GM21390 (cell line): ENCODE measurements around the gene TSNAX.
"Not testable (repeated sequence)": the region's sequence is repeated elsewhere in the genome, so short reads cannot be mapped to it uniquely, and the experiment has no call there.

Source experiments
- ATAC-seq: cut with Tn5 transposase; IDR thresholded peaks from one replicate; pipeline ENCODE4 v1.9.1; 2021; ENCODE audit not compliant: unreplicated experiment

TSNAX gene

GRCh38 chr1:231558708-231559185 lies 30.3 kb downstream of the TSNAX start:
- no peak for ATAC-seq

- no peak for ATAC-seq
Observed at GRCh38 chr1:231561647-231562383, 33.3 kb downstream of the TSNAX start.

DNA sequence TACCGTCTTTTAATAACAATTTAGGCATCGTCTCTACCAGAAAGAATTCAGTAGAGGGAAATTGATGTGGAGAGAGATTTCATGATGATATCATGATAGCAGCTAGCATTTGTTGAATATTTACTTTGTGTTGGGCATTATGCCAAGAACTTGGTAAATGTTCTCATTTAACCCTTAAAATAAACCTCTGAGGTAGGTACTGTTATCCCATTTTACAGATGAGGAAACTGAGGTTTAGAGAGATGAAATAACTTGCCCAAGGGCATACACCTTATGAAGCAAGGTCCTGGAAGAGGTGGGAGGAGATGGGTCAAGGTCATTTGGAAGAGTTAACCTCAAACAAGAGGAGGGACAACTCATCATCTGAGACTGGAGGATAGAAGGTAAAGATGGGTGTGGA lies 34.8 kb downstream of the TSNAX start:
- no peak for ATAC-seq

DNA sequence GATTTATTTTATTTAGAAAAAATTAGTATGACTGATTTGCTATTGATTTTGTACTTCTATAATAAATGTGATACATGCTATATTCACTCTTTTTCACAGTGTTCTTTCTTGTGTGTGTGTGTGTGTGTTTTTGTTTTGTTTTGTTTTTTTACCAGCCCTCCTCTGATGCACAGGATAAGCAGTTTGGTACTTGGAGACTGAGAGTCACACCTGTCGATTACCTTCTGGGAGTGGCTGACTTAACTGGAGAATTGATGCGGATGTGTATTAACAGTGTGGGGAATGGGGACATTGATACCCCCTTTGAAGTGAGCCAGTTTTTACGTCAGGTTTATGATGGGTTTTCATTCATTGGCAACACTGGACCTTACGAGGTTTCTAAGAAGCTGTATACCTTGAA lies 35.9 kb downstream of the TSNAX start:
- no peak for ATAC-seq

- ATAC-seq, result no peak
Observed at GRCh38 chr1:231566496-231566895, 38.0 kb downstream of the TSNAX start.

GRCh38 chr1:231570262-231570661 lies 41.8 kb downstream of the TSNAX start:
- not testable (repeated sequence) for ATAC-seq

DNA sequence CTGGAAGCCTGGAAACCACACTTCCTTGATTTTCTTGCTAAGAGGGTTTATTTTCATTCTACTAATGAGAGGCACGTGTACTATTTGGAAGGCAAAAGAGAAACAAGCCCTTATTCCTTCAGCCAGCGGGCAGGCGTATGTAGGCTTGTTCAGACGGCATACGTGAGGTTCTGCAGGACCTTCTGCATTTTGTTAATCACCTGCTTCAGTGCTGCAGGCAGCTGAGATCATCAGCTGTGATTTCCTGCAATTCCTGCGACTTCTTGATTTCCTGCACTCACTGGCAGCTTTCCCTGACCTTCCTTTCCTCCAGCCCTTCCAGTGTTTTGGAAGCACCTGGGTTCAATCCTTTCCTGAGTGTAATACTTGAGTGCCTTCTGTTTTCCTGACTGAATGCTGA lies 43.4 kb downstream of the TSNAX start:
- ATAC-seq, result no peak

DNA sequence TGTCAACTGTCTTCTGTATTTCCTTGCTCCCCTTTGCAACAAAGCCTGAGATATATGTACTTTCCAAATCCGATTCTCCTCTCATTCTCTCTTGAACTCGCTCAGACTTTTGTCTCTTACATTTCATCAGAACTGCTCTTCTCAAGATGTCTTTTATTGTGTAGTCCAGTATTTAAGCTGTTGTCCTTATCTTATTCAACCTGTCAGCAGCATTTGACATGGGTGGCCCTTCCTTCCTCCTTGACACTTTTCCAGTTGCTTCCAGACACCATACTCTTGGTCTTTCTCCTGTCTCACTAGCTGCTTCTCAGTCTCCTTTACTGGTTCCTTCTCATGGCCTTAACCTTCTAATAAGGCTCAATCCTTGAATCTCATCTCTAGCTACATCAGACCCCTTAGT lies 47.0 kb downstream of the TSNAX start:
- ATAC-seq, result no peak

- ATAC-seq, result no peak
Observed at GRCh38 chr1:231576804-231577718, 48.6 kb downstream of the TSNAX start.

DNA sequence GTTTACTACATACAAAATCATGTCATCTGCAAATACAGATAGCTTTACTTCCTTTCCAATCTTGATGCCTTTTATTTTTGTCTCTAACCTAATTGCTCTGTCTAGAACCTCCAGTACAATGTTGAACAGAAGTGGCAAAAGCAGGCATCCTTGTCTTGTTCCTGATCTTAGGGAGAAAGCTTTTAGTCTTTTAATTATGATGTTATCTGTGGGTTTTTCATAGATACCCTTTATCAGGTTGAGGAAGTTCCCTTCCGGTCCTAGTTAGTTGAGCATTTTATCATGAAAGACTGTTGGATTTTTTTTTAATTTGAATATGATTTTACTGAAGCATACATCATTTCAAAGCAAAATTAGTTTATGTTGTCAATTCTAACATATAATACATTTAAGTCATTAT lies 52.4 kb downstream of the TSNAX start:
- ATAC-seq, result no peak

DNA sequence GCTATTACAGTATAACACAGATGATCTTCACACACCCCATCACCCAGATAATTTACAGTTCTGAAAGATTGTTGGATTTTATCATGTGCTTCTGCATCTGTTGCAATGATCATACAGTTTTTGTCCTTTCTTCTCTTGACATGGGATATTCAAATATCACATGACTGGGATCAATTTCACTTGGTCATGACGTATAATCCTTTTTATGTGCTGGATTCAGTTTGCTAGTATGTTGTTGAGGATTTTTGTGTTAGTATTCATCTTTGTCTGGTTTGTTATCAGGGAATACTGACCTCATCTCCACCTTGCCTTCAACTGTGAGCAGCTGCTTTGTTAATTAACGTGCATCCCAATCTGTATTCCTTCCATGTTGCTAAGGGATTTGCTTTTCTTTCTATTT lies 53.4 kb downstream of the TSNAX start:
- ATAC-seq, result no peak

GRCh38 chr1:231583376-231583775 lies 54.9 kb downstream of the TSNAX start:
- no peak for ATAC-seq

- ATAC-seq, result no peak
Observed at GRCh38 chr1:231584117-231584516, 55.6 kb downstream of the TSNAX start.

GRCh38 chr1:231584921-231585320 lies 56.5 kb downstream of the TSNAX start:
- no peak for ATAC-seq

DNA sequence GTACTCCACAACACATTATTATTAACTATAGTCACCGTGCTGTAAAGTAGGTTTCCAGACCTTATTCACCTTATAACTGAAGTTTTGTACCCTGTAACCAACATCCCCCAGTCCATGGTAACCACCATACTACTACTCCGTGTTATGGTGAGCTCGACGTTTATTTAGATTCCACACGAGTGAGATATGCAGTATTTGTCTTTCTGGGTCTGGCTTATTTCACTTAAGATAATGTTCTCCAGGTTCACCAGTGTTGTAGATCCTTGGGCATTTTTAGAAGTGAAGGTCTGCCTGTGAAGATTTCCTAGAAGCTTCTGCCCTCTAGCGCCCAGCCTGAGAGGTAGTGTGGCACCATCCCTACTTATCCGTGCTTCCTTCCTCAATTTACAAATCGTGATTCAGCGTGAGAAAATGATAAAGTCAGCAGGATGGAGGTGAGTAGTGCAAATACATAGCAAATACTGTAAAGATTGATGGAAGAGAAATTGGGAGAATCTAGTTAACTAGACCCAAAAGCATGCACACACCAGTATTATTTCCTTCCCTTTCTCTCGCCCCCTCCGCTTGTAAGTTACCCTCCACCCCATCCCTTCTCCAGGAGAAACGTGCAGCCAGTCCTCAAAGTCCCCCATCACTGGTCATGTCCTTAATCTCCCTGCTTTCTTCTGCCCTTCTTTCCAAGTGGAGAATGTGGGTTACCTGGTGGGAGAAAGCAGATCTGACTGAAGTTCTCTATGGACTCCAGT lies 62.2 kb downstream of the TSNAX start:
- peak; percentile 71 for ATAC-seq

DNA sequence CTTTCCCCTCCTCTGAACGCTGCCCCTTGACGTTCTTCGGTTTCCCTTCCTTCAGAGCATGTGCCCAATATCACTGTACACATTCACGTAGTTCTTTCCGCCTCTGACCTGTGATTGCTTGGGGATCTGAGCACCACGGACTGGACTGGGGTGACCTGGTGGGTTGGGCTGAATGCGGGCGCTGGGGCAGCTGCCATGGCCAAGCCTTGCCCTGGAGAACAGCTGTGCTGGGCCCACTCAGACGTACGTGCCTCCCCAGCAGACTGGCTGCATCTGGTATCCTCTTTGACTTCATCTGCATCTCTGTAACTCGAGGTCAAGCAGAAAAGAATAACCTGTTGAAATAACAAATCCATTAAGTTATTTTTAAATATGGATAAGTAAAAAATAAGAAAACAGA lies 63.0 kb downstream of the TSNAX start:
- ATAC-seq, result no peak

DNA sequence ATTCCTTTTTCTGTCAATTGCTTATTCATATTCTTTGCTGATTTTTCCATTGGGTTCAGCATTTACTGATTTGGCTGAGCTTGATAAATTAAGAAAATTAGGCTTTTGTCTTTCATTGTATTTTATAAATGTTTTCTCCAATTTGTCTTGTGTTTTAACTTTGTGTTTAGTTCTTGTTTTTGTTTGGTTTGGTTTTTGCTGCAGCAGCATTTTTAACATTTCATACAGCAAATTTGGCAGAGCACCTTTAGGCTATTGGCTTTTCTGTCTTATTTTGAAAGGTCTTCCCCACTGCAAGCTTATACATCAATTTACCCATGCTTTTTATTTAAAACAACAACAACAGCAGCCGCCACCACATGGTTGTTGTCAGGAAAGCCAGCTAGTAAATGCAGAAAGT lies 64.3 kb downstream of the TSNAX start:
- ATAC-seq, result no peak

- not testable (repeated sequence) for ATAC-seq
Observed at GRCh38 chr1:231593264-231593663, 64.8 kb downstream of the TSNAX start.

- ATAC-seq, result no peak
Observed at GRCh38 chr1:231594123-231594522, 65.7 kb downstream of the TSNAX start.

GRCh38 chr1:231594749-231595148 lies 66.3 kb downstream of the TSNAX start:
- ATAC-seq, result no peak

GRCh38 chr1:231596337-231596791 lies 67.9 kb downstream of the TSNAX start:
- no peak for ATAC-seq
